Daoy (cell line): Measurements from ENCODE around the gene TTC39C. TPM values are rescaled to one million over a fixed set of nuclear protein-coding genes. Genes with fewer than 3 reads are reported as not detected.
"Not testable (repeated sequence)": the region's sequence is repeated elsewhere in the genome, so short reads cannot be mapped to it uniquely, and the experiment has no call there.

Source experiments
- DNase-seq: peaks from one replicate; pipeline ENCODE4 v3.0.0-alpha.2; 2015; ENCODE audit warnings: low read depth
- total RNA-seq: library from RNA; depleted of rRNA; stranded (reverse); fragments of >200 nt; shearing (Covaris generic); gene quantifications from 2 replicates; pipeline ENCODE4 v1.2.3, GENCODE V29; 2014

TTC39C gene
- total RNA-seq, 1 experiment from 2014 or later = 18.3 TPM

GRCh38 chr18:24053211-24053610 is 38.7 kb downstream of the TTC39C start:
- no peak for DNase-seq

DNA sequence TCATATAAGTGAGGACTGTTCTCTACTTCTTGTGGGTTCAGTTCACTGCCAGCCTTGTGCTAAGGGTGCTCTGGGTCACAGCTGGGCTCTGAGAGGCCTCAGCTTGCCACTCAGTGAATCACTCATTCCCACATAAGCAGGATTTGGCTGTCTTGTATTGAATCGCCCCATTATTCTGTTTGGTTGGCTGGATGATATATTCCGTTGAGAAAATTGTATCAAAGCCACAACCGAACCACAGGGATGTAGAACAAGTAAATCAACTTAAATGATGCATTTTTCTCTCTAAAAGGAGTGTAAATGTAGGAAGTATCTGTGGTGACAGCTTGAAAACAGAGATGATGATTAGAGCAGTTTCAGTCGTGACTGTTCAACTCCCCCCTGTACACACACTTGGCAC is 39.6 kb downstream of the TTC39C start:
- peak; percentile 45 for DNase-seq

GRCh38 chr18:24055009-24055804 is 40.7 kb downstream of the TTC39C start:
- DNase-seq = no peak

DNA sequence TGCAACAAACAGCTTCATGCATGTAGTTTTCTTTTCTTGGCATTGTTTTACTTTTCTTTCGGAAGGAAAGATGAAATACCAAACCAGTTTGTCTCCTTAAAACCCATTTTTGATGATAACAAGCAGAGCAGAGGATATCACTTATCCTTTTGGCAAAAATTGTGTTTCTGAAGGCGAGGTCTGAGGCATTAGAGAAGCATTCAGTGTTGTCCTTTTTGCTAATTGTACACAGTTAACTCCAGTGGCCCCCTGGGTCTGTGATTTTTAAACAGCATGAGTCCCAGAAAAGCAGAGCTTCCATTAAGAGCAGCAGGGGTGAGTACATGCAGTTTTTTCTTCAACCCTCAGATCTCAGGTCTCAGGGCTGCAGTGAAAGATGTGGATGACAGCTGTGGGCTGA is 41.3 kb downstream of the TTC39C start:
- DNase-seq = no peak

DNA sequence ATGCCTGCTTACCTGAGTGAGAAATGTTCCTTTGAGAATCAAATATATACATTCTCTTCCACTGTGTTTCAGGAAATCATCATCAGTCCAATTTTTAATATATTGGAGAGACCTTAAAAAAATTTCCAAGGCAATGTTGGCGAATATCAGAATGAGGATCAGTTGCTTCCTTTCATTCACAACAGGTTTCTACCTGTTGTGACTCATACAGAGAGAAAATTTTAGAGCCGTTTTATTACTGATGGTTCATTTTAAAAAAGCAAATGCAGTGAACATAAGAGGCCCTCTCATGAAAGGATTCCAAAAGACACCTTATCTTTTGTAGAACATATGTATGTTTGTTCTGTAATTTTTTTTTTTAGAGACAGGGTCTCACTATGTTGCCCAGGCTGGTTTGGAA is 42.0 kb downstream of the TTC39C start:
- DNase-seq = no peak

DNA sequence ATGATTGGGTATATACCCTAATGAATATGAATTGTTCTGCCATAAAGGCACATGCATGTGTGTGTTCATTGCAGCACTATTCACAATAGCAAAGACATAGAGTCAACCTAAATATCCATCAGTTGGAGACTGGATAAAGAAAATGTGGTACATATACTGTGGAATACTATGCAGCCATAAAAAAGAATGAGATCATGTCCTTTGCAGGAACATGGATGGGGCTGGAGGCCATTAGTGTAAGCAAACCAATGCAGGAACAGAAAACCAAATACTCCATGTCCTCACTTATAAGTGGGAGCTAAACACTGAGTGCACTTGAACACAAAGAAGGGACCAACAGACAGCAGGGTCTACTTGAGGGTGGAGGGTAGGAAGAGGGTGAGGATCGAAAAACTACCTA is 43.2 kb downstream of the TTC39C start:
- no peak for DNase-seq

- not testable (repeated sequence) for DNase-seq
Measured at GRCh38 chr18:24059385-24059784, 44.8 kb downstream of the TTC39C start.

- no peak for DNase-seq
Measured at GRCh38 chr18:24060644-24061043, 46.1 kb downstream of the TTC39C start.

DNA sequence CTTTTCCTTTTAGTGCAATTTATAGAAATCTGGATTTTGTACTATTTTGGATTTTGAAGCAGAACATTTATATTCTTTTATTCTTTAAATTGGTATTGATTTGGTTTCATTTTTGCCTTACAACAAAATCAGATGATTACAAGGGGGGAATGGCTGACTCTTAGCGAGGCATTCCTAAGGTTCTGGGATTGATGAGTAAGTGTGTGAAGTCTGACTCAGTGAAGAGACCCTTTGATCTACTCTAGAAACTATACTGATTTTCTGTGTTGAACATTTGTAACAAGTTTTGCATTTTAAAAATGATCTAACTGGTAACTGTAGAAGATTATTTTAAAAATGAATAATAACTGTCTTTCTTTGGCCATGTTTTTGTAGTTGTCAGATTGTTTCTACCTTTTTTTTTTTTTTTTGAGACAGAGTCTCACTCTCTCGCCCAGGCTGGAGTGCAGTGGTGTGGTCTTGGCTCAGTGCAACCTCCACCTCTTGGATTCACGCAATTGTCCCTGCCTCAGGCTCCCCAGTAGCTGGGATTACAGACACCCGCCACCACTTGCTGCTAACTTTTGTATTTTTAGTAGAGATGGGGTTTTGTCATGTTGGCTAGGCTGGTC is 48.7 kb downstream of the TTC39C start:
- peak; percentile 52 for DNase-seq

GRCh38 chr18:24064391-24065100 is 50.0 kb downstream of the TTC39C start:
- peak; percentile 38 for DNase-seq

DNA sequence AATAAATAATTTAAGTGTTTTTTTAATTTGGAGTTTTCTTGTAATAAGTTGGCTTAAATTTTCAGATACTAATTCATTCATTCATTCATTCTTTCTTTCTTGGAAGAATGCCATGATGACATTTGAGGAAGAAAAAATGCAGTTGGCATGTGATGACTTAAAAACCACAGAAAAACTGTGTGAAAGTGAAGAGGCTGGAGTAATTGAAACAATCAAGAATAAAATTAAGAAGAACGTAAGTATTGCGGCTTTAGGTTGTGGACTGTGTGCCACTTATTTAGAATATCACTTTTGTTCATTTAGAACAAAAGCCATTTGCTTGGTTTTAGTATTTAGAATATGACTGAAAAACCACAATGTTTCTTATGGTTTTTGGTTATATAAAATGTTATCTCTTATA is 51.4 kb downstream of the TTC39C start:
- DNase-seq = no peak

GRCh38 chr18:24068945-24069693 is 54.6 kb downstream of the TTC39C start:
- DNase-seq = no peak

- DNase-seq = no peak
Measured at GRCh38 chr18:24071029-24071428, 56.5 kb downstream of the TTC39C start.

- DNase-seq = no peak
Measured at GRCh38 chr18:24071779-24072178, 57.2 kb downstream of the TTC39C start.

DNA sequence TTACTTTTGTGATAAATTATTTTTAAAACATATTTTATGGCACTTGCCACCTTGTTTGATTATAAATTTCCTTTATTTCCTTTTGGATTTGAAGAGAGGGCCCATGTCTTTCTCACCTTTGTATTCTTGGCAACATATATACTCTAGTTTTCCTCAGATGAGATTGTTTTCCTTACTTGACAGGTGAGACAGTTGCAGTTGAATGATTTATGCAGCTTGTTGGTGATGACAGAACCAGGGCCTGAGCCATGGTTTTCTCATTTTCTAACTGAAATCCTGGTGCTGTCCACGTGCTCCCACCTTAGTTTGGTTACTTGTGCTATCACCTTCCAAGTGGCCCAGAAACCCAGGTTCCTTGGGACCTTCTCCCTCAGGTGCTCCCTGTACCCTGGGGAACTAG is 58.2 kb downstream of the TTC39C start:
- no peak for DNase-seq

- no peak for DNase-seq
Measured at GRCh38 chr18:24073791-24074190, 59.2 kb downstream of the TTC39C start.

DNA sequence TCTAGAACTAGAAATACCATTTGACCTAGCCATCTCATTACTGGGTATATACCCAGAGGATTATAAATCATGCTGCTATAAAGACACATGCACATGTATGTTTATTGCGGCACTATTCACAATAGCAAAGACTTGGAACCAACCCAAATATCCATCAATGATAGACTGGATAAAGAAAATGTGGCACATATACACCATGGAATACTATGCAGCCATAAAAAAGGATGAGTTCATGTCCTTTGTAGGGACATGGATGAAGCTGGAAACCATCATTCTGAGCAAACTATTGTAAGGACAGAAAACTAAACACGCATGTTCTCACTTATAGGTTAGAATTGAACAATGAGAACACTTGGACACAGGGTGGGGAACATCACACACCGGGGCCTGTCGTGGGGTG is 60.2 kb downstream of the TTC39C start:
- not testable (repeated sequence) for DNase-seq

- DNase-seq = peak; percentile 91
Measured at GRCh38 chr18:24075767-24076597, 61.4 kb downstream of the TTC39C start.

DNA sequence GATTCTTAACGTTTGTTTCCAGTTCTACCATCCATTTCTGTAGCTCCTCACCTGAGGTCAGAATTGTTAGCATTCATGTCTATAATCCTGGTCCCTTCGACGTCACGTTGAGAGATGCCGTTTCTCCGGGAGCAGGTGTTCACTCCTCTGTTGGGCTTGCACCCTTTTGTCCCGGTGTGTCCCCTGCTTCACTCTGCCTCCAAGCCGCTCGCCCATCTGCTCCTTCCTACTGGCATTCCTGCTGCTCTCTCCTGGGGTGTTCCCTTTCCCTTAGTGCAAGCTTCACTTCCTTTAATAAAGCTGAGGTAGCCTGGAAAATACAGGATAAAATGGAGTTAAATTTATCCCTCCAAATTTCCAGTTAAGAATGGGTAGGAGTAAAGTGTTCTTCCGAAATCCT is 62.4 kb downstream of the TTC39C start:
- DNase-seq = no peak

GRCh38 chr18:24078391-24078790 is 63.8 kb downstream of the TTC39C start:
- DNase-seq = no peak

GRCh38 chr18:24080861-24081260 is 66.3 kb downstream of the TTC39C start:
- DNase-seq = no peak
